GM18511 (cell line): ENCODE results near the gene GPR4.
A peak's percentile ranks its signal among the peaks of the same experiment; 100 is the strongest.
"Not testable (repeated sequence)": the region's sequence is repeated elsewhere in the genome, so short reads cannot be mapped to it uniquely, and the experiment has no call there.

Experiments used
- ATAC-seq: cut with Tn5 transposase; IDR thresholded peaks from one replicate; pipeline ENCODE4 v1.9.1; 2021; ENCODE audit warnings: mild to moderate bottlenecking, moderate library complexity; ENCODE audit not compliant: unreplicated experiment

GPR4 gene

DNA sequence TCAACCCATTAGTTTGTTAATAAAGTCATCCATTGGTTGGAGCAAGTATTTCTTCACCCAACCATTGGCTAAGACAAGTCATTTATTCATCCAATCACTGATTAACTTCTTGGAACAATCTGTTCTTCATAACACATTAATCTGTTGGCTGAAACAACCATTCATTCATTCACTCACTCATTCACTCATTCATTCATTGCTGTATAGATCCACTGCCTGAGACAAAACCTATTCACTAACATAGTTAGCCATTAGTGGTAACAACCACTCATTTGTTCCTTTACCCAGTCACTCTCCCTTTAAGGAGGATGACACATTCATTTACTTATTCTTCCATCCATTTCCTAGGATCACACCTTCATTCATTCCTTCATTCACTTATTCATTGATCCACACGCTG is 22.0 kb upstream of the GPR4 start:
- ATAC-seq: no peak

DNA sequence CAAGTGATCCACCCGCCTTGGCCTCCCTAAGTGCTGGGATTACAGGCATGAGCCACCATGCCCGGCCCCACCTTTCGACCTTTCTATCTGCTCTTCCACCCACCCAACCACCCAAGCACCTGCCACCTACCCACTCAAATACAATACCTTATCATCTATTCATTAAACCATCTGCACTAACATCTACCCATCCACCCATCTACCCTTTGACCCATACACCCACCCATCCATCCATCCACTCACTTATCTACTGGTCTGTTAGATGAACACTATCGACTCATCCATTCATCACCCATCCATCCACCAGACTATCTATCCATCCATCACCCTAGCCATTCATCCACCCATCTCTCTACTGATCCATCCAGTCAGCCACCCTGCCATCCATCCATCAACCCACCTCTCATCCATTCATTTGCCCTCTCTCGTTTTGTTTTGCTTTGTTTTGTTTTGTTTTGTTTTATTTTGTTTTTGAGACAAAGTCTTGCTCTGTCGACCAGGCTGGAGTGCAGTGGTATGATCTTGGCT is 20.0 kb upstream of the GPR4 start:
- ATAC-seq: no peak

DNA sequence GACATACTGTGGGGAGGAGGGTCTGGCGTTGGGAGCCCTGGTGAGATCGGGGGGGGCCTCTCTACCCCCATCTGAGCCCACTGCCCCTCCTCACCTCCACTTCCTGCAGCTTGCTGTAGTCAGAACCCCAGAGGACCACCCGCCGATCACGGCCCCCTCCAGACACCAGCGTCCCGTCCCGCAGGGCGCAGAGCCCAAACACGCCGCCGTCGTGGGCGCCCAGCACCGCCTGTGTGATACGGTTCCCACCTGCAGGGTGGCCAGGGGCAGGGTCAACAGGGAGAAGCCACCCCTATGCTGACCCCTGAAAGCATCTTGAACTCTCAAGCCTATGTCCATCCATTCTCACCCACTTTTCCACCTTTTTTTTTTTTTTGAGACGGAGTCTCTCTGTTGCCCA is 19.4 kb upstream of the GPR4 start:
- no peak for ATAC-seq

DNA sequence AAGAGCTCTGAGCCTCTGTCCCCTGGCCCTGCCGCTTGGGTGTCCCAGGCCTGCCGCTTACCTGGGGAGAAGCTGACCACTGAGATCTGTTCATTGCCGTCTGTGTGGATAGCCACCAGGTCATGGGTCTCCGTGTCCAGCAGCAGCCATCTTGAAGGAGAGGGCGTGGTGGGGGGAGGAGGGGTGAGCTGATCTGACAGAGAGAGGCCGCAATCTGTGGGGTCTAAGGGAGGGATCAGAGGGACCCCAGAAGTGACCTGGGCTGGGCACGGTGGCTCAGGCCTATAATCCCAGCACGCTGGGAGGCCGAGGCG is 14.6 kb upstream of the GPR4 start:
- ATAC-seq: no peak

DNA sequence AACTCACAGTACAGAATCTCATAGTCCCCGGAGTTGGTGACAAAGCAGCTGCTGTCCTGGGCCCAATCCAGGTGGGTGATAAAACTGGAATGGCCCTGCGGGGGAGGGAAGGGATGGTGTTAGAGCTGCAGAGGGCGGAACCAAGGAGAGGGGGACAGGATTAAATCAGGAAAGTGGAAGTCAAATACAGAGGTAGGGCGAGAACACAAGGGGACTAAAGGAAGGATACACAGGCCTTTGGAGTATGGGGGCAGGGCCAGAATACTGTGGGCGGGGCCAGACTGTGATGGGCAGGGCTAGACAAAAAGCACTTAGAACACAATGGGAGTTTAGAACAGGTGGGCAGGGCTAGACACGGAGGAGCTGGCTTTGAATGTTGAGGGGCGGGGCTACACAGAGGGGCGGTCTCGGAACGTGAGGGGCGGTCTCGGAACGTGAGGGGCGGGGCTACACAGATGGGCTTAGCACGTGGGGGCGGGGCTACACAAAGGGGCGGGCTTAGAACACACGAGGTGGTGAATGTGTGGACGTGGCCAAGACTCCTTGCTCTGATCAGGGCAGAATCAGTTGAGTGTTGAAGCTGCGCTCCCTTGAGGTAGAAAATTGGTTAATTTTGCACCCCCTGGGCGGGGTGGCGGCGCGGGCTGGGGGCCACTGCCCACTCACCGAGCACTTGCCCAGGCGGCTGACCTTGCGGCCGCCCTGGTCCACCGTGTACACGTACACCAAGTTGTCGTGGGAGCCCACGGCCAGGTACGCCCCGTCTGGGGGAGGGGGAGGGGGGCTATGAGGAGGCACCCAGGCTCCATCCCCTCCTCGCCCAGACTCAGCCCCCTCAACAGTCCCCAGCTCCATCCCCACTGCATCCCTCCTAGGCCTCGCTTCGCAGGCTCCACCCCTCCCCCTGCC is 14.0 kb upstream of the GPR4 start:
- peak; percentile 49 for ATAC-seq

DNA sequence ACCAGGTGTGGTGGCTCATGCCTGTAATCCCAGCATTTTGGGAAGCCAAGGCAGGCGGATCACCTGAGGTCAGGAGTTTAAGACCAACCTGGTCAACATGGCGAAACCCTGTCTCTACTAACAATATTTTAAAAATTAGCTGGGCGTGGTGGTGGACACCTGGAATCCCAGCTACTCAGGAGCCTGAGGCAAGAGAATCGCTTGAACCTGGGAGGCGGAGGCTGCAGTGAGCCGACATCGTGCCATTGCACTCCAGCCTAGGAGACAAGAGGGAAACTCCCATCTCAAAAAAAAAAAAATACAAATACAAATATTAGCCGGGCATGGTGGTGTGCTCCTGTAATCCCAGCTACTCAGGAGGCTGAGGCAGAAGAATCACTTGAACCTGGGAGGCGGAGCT is 13.0 kb upstream of the GPR4 start:
- not testable (repeated sequence) for ATAC-seq

DNA sequence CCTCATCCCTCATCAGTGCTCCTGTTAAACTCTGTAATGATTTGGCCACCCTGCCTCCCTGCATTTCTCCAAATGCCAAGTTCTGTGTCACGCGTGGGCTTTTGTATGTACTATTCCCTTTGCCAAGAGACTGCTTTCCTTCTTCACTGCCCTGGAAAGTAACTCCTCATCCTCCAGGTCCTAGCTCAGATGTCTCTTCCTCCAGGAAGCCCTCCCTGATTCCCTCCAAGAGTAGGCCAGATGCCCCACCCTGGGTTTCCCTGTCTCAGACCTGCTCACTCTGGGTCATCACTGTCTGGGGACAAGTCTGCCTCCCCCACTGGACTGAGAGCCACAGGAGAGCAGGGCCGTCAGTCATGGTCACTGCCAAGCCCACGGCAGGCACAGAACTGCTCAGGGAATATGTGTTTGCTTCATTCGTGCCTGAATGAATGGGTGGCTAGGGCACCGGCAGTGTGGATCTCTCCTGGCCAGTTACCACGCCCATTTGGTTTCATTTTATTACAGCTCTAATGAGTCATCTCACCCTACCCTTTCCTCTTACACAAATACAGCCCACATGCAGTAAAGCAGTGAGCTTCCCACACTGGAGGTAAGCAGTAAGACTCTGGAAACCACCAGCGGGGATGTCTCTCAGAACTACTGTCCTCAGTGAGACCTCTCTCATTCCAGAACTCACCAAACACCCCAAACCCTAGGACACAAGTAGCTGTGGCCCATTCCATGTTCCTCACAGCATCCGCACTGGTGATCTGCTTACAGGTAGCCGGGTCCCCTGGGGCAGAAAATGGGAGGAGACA is 12.1 kb upstream of the GPR4 start:
- peak; percentile 58 for ATAC-seq

DNA sequence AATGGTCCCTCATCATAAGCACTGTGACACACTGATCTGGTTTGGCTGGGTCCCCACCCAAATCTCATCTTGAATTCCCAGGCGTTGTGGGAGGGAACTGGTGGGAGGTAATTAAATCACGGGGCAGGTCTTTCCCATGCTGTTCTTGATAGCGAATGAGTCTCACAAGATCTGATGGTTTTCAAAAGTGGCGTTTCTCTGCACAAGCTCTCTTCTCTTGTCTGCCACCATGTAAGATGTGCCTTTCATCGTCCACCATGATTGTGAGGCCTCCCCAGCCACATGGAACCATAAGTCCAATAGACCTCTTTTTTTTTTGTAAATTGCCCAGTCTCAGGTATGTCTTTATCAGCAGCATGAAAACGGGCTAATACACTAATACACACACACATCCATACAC is 6.9 kb upstream of the GPR4 start:
- ATAC-seq: no peak

DNA sequence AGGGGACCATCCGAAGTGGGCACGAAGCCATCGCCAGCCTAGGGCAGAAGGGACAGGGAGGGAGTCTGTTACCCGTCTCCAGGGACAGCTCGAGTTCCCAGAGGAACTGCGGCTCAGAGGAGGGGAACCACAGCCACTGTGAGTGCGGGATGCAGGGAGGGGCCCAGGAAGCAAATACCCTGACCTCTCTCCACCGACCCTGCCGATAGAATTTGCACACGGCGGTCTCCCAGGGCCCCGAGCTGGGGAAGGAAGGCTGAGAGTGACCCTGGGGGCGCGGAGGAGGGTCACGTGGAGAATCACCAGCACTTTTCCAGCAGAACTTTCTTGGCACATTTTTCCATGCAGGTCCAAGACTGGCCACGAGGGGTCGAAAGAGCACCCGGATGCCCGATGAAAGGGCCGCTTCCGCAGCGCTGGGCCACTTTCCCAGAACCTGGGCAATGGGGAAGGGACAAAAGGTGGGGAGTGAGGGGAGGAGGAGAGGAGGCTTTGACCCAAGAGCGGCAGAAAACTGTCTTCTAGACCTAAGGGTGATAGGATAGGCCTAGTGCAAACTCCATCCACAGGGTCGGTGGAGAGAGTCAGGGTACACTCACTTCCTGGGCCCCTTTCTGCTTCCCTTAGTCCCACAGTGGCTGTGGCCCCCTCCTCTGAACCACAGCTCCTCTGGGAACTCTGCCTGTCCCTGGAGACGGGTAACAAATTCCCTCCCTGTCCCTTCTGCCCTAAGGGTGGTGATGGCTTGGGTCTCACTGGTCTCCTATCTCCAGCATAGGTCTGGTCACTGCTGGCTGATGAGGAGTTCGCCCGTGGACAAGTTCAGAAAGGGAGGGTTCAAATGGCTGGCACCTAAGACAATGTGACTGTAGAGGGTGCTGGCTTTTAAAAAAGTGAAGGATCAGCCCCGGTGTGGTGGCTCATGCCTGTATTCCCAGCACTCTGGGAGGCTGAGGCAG is 5.3 kb upstream of the GPR4 start:
- ATAC-seq: no peak

DNA sequence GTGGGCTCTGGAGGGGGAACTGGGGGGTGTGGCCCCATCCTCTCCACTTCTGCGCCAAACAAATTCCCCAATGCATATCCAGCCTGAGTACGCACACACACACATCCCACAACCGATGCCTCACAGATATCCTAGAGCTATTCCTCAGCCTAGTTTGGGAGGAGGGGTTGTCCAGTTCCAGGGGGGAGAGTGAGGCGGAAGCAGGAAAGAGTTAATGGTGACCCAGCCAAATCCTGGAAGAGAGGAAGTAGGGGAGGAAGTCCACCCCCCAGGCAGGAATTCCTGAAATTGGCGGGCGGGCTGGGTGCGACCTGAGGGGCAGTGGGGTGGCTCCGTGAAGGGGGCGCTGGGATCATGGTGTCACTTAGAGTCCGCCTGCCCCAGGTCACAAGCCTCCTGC is 897 bp downstream of the GPR4 start:
- ATAC-seq: no peak

DNA sequence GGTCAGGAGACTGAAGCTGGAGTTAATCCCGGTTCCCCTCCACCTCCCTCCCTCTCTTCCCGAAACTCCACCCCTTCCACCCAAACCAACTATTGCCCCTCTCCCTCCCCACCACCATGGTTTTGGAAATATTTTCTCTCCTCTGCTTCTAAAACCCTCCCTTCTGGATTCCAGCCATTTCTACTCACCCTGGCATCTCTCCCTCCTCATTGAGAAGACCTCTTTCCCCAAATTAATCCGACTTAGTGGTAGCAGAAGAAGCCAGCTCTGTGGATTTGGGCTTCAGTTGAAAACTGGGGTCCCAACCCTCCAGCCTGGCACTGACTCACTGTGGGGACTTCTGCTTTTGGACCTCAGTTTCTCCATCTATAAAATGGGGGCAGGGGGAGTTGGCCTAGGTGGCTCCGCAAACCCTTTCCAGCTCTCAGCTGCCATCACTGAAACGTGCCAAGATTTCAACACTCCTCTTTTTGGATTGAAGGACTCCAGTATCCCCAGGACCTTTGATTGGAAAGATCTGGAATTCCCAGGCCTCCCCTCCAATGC is 1.6 kb downstream of the GPR4 start:
- no peak for ATAC-seq

DNA sequence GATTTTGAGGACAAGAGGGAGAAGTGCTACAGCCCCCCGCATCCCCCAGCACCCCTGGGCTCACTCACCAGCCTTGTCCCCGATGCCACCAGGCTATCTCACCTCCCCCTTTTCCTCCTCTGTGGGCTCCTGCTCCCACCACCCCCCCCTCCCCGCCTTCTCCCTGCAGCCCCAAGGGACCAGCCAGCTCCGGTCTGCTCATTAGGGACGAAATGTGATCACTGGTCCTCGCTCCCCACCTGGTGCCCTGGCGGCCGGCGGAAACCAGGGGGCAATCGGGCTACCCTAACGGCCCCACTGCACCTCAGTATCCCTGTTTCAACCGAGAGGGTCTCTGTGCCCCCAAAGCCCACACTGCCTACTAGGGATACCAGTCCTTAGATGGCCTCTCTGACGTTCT is 2.7 kb downstream of the GPR4 start:
- no peak for ATAC-seq

DNA sequence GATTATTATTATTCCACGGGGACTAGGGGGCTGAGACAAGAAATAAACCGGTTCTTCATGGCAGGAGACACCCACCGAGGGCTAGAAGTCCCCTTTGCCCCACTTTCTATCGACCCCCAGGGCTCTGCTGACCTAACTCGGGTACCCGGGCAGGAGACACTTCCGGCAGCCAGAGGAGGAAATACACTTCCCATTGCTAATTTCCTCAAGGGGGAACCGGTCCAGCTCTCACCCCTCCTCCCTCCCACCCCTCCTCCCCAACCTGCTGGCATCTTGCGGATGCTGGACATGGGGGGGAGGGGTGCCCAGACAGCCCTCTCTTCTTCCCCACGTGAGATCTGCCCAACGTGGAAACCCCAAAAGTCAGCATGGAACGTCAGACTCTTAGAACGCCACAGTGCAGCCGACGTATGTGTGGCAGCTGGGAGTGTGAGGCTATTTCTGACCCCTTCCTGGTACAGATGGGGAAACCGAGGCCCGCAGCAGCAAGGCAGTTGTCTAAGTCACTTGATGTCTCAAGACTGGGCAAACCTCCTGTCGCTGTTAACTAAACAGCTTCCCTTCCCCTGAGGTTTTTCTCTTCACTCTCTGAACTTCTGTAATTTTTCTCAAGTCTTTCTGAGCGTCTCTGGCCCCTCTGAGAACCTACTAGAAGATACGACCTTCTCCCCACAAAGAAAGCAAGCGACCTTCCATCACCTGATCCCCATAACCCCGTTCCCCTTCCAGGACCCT is 3.6 kb downstream of the GPR4 start:
- no peak for ATAC-seq

DNA sequence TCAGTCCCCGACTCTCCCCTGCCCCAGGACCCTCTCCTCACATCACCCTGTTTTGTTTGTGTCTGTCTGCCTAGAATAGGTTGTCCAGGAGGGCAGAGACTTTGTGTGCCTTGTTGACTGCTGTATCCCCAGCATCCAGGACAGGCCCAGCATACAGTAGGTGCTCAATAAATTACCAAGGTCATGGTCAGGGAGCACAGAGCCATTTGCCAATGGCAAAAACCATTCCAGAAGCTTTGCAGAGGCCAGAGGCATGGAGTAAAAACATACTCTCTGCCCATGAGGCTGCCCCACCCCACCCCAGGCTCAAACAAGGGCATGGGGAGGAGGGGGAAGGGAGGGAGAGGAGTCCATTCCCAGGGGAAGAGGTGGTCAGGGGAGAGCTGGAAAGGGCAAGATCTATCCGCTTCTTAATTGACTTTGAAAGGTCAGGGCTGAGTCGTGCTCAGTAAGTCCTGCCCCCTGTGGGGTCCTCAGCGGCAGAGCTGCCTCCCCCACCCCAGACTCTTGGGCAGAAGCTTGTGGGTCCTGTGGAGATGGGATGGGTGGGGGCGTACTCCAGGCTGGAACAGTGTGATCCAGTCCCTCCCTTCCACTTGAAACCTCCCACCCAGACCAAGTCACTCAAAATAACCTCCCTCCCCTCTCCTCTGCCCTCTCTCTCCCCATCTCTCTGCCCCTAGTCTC is 4.4 kb downstream of the GPR4 start:
- no peak for ATAC-seq

DNA sequence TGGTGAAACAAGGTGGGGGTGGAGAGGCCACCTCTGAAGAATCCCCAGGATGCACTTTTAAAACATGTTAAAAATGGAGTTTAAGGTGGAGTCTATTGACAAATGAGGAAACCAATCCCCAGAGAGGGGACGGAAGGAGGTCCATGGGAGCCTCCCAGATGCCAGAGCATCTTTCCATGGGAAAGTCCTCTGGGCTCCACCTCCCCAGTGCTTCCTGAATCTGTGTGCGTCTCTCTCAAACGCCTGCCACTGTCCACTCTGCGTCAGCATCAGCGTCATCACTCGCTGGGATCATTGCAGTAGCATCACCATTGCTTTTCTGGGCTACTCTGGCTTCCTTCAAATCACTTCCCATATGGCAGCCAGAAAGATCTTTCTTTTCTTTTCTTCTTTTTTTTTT is 6.2 kb downstream of the GPR4 start:
- no peak for ATAC-seq

DNA sequence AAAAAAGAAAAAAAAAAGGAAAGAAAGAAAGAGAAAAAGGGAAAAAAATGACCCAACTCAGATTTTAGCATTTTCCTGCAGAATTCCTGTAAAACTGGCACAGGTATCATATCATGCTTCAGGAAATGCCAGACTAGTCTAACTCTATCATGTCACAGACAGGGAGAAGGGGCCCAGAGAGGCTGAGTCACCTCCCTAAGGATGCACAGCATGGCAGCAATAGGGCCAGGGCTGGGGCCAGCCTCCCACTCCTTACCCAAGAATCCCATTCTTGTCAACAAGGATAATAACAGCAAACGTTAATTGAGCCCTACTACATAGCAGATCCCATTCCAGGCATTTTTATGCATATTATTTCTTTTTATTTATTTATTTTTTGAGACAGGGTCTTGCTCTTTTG is 8.5 kb downstream of the GPR4 start:
- no peak for ATAC-seq

DNA sequence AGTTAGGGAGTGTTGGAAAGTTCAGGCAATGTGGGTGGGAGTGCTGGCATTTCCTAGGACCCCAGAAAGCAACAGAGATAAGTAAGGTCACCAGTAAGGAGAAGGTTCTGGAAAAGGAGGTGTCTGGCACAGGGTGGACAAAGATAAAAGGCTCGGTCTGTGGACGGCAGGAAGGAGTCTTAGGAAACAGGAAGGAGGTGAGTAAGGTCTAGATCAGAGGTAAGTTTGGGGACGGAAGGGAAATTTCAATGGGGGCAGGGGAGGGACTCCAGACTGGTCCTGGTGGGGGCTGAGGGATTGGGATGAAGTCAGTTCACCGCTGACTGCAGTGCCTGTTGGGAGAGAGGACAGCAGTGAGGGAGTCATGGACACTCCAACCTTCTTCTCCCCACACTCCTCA is 9.6 kb downstream of the GPR4 start:
- ATAC-seq: no peak

DNA sequence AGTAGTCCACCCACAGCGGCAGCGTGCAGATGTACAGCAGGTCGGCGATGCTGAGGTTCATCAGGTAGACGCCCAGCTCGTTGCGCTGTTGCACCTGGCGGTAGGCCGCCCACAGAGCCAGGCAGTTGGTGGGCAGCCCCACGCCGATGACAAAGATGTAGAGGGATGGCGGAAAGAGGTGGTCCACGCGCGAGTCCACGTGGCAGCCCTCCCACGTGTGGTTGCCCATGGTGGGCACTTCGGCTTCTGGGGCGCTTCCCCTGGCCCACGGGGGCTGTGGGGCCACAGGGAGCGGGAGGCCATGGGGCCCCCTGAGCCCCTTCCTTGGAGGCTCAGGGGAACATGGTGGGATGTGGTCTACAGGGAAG is 10.4 kb downstream of the GPR4 start:
- no peak for ATAC-seq

DNA sequence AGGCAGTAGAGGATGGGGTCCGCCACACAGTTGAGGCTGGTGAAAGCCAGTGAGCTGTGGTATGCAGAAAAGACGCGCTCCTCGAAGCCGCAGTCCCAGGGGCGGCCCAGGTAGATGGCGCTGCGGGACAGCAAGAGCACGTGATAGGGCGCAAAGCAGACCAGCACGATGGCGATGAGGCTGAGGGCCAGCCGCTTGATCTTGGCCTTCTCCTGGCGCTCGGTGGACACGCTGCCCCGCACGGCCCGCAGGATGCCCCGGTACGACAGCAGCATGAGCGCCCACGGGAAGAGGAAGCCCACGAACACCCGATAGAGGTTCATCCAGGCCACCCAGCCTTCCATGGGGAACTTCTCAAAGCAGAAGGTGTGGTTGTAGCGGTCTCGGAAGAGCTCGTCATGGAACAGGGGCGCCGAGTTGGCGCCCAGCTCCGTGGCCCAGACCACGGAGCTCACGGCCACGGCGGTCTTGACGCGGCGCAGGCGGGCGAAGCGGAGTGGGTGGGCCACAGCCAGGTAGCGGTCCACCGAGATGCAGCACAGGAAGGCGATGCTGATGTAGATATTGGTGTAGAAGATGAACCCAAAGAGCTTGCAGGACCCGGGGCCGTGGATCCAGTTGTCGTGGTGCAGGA is 10.9 kb downstream of the GPR4 start:
- no peak for ATAC-seq
